GM12874 (cell line): ENCODE data around the gene KRCC1.

ENCODE experiments used
- TF ChIP-seq, protein P1 (sequence below): IDR thresholded peaks from 2 replicates; pipeline ENCODE4 v1.5.1; 2011; ENCODE audit warnings: low read depth, mild to moderate bottlenecking, control low read depth, low read length, moderate library complexity; ENCODE audit not compliant: insufficient read depth

Gene KRCC1

DNA sequence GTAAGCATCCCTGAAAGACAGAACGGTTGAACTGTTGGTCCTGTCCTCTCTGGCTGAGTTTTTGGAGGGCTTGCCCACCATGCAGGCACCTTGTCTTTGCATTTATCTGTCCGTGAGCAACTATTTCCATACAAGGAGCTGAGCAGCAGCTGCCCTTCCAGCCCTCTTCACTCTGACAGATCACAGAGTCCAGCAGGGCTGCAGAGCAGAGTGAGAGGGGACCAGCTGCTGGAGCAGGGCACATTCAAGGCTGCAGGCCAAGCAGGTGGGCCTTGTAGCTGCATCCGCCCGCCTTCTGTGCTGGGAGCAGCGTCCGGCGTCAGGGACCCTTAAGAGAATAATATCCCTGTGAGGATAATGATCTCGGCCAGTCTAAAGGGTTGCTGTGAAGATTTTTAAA is 21.5 kb upstream of the KRCC1 start:
- TF ChIP-seq, protein P1, sequence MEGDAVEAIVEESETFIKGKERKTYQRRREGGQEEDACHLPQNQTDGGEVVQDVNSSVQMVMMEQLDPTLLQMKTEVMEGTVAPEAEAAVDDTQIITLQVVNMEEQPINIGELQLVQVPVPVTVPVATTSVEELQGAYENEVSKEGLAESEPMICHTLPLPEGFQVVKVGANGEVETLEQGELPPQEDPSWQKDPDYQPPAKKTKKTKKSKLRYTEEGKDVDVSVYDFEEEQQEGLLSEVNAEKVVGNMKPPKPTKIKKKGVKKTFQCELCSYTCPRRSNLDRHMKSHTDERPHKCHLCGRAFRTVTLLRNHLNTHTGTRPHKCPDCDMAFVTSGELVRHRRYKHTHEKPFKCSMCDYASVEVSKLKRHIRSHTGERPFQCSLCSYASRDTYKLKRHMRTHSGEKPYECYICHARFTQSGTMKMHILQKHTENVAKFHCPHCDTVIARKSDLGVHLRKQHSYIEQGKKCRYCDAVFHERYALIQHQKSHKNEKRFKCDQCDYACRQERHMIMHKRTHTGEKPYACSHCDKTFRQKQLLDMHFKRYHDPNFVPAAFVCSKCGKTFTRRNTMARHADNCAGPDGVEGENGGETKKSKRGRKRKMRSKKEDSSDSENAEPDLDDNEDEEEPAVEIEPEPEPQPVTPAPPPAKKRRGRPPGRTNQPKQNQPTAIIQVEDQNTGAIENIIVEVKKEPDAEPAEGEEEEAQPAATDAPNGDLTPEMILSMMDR = no peak

DNA sequence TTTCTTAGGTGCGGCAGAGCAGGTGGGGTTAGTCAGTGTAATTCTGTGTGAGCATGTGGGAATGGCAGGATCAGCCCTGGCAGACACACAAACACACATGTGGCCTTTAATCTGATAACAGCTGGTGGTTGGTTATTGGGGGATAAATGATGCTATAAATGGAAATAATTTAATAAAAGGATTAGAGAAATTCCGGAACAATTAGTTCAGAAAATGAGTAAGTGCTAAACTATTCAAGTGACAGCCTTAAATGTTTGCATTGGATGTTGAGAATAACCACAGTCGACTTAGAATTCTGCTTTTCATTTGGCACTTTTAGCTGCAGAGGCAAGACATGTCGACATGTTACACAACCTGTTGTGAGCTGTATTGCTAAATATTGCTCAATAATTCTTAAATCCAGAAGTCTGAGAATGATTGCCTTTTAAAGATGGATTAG is 19.3 kb upstream of the KRCC1 start:
- TF ChIP-seq, protein P1 = no peak

DNA sequence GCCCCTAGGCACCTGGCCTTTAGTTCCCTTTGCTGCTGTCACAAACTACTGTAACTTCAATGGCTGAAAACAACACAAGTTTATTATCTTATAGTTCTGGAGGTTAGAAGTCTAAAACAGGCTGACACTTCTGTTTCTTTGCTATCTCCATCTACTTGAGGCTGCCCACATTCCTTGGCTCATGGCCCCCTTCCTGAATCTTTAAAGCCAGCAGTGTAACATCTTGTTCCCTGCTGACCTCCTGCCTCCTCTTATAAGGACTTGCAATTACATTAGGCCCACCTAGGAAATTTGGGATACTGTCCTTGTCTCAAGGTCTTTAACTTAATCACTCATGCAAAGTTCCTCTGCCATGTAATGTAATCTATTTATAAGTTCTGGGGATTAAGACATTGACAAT is 18.6 kb upstream of the KRCC1 start:
- TF ChIP-seq, protein P1 = no peak

DNA sequence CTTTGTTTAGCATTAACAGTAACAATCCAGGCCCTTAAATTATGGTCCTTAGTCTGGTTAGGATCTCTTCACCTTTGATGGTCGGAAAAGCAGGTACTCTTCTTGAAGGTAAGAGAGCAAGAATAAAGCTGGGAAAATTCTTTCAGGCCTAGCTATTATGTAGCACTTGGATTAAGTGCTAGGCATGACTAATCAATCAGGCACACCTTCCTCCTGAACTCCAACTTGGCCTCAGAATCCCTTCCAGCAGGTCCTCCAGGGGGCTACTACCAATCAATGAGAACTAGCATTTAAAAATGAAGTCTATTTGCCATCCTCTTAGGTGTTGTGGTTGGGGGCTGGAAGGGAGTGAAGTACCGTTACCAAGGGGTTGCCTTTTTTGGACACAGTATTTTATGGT is 15.8 kb upstream of the KRCC1 start:
- TF ChIP-seq, protein P1 = no peak

DNA sequence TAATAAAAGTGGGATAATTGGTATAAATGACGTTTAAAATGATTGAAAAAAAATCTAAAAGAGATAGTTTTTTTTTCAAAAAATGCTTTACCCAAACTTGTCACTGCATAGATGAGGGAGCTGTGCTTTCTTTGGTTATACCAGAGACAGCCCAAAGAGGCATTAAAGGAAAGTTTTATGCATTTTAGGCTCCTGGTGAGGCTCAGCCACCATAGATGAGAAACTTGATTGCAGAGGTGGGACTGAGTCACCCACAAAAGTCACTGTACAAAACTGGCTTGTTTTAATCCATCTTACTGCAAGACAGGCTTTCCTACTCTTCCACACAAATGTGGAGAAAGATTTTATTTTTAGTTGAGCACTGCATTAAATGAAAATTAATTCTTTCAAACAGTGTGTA is 14.5 kb upstream of the KRCC1 start:
- TF ChIP-seq, protein P1 = no peak

DNA sequence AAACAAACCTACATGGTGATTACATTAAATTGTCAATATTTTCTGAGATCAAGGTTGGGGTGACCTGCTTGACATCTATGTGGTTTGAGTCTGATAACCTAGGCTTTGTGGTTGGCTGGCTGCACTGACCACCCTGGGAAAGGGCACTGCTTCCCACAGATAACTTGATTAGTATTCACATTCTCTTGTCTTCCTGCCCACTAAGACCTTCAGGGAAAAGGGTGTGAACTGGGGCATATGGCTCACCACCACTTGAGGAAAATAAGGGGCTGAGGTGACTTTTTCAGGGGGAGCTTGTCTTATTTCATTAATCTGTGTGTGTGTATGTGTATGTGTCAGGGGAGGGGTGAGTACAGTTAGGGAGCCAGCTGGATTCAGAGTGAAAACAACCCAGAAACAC is 13.5 kb upstream of the KRCC1 start:
- TF ChIP-seq, protein P1 = no peak

DNA sequence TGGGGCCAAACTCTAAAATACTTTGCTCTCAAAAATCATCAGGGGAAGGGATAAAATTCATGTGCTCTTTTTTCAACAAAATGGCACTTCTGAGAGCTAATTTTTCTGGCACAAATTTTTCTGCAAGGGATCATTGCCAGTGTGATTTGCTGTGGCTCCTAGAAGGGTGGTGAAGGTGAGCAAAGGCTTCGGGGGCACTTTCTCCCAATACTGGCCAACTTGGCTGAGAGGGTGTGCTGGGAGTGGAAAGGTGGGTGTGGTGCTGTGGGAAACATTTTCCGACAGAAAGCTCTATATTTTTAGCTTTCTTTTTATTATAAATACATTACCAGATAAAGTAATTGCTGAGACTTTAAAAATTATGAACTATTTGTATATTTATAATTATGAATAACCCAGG is 12.5 kb upstream of the KRCC1 start:
- TF ChIP-seq, protein P1 = no peak

DNA sequence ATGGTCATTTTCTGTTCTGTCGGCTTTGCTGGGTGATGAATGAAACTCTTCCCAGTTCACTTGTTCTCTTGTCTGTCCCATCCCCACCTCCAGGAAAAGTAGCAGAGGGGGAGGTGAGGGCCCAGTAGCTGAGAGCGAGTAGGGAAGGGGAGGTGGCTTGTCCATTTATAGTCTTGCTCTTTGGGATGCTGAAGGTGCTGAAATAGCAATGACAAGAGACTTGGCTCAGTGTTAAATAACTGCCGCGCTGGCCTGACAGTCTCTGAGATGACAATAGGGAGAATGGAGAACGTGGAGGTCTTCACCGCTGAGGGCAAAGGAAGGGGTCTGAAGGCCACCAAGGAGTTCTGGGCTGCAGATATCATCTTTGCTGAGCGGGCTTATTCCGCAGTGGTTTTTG is 12.0 kb upstream of the KRCC1 start, which contains the start of gene SMYD1:
SMYD1 (plus strand) TSS at position 228 of the 400 bp plus-strand sequence; CDS start at position 268, 40 bp downstream.
- TF ChIP-seq, protein P1 = no peak
